HCT116 (cell line): ENCODE measurements around the gene LGR6. TPM values are rescaled to one million over a fixed set of nuclear protein-coding genes. Genes with fewer than 3 reads are reported as not detected.

Source experiments
- ATAC-seq: fragments of 200-7000 bp; cut with Tn5 transposase; 2 replicates; pipeline ENCODE4 v1.9.1; 2020; ENCODE audit warnings: mild to moderate bottlenecking, moderate library complexity
- BruUV-seq: library from RNA; stranded (reverse); fragments of 400-500 nt; replicated peaks from 2 replicates; lab custom pipeline; 2021; lab: Mats Ljungman, UMichigan
- CTCF ChIA-PET: fragments of 300-600 bp; sonication (Branson Sonifier 250); formaldehyde crosslinking; loops from one replicate; lab custom pipeline; 2021; ENCODE audit warnings: antibody characterized with exemption; lab: Charles Lee
- POLR2A ChIA-PET: fragments of 300-600, 350-600 bp; sonication (Branson Sonifier 250); formaldehyde crosslinking; loops from one replicate; lab custom pipeline; 2021; ENCODE audit warnings: antibody characterized with exemption; lab: Charles Lee
- RAD21 ChIA-PET, 2 experiments: fragments of 300-600 bp; sonication (Branson Sonifier 250); formaldehyde crosslinking; loops; one replicate each; lab custom pipeline; 2023; ENCODE audit warnings: low total read pairs in 2 of 2; ENCODE audit not compliant: uncharacterized antibody in 2 of 2, unreplicated experiment in 2 of 2, low non-redundant PET in 1 of 2; lab: Charles Lee
- DNase-seq: peaks from one replicate; pipeline ENCODE4 v3.0.0-alpha.2; 2010; ENCODE audit warnings: low read depth, low spot score
- H2AFZ ChIP-seq: fragments of 200-600 bp; shearing (Covaris generic), sonication (generic); 2 replicates; pipeline ENCODE4 v1.6.1; 2017; ENCODE audit warnings: low read depth, mixed run types, mixed read lengths, antibody characterized with exemption, low read length; ENCODE audit not compliant: poor library complexity, severe bottlenecking
- H3K27ac ChIP-seq: 2 replicates; pipeline ENCODE4 v1.5.1; 2012; ENCODE audit warnings: low read depth, low read length
- H3K27me3 ChIP-seq: fragments of 200-600 bp; sonication (generic); 2 replicates; pipeline ENCODE4 v1.6.1; 2016; ENCODE audit warnings: mixed run types, low read length, mixed read lengths; ENCODE audit not compliant: insufficient read depth
- H3K36me3 ChIP-seq, 2 experiments: fragments of 200-500 bp in 1 of 2; fragments of 200-600 bp in 1 of 2; sonication (Bioruptor generic) in 1 of 2; sonication (generic) in 1 of 2; 2 replicates each; pipeline versions ENCODE4 v1.5.1 to v1.6.1; 2014 to 2016; ENCODE audit warnings: low read length in 2 of 2, inconsistent platforms in 1 of 2, mixed read lengths in 1 of 2, mixed run types in 1 of 2; ENCODE audit not compliant: insufficient read depth in 2 of 2, control insufficient read depth in 1 of 2
- H3K4me1 ChIP-seq, 2 experiments: fragments of 200-600 bp in 1 of 2; sonication (generic) in 1 of 2; 2 replicates each; pipeline versions ENCODE4 v1.5.1 to v1.6.1; 2012 to 2017; ENCODE audit warnings: low read length in 2 of 2, inconsistent platforms in 1 of 2, mild to moderate bottlenecking in 1 of 2, mixed read lengths in 1 of 2, mixed run types in 1 of 2, moderate library complexity in 1 of 2; ENCODE audit not compliant: insufficient read depth in 2 of 2, control insufficient read depth in 1 of 2
- H3K4me2 ChIP-seq: fragments of 200-600 bp; sonication (generic); 2 replicates; pipeline ENCODE4 v1.6.1; 2017; ENCODE audit warnings: mixed run types, low read length, mixed read lengths
- H3K4me3 ChIP-seq, 2 experiments: fragments of 200-600 bp in 1 of 2; sonication (generic) in 1 of 2; replicated peaks in 1 of 2; 2 replicates each; pipeline ENCODE4 v1.5.1; 2011 to 2016; ENCODE audit warnings: low read length in 2 of 2, control low read depth in 1 of 2, low read depth in 1 of 2, mild to moderate bottlenecking in 1 of 2, mixed read lengths in 1 of 2, mixed run types in 1 of 2
- H3K79me2 ChIP-seq: fragments of 200-600 bp; sonication (generic); 2 replicates; pipeline ENCODE4 v1.6.1; 2017; ENCODE audit warnings: mild to moderate bottlenecking, mixed run types, low read length, moderate library complexity, mixed read lengths; ENCODE audit not compliant: insufficient read depth
- H3K9ac ChIP-seq: fragments of 200-600 bp; sonication (generic); 2 replicates; pipeline ENCODE4 v1.6.1; 2016; ENCODE audit warnings: low read length, mixed read lengths
- H3K9me2 ChIP-seq: fragments of 200-600 bp; sonication (generic), shearing (Covaris generic); 2 replicates; pipeline ENCODE4 v1.6.1; 2017; ENCODE audit warnings: mixed run types, mild to moderate bottlenecking, moderate library complexity; ENCODE audit not compliant: insufficient read depth
- H3K9me3 ChIP-seq, 2 experiments: fragments of 200-500 bp in 1 of 2; fragments of 200-600 bp in 1 of 2; sonication (Bioruptor generic) in 1 of 2; sonication (generic) in 1 of 2; 2 replicates each; pipeline ENCODE4 v1.6.1; 2014 to 2017; ENCODE audit warnings: low read length in 2 of 2, mixed read lengths in 2 of 2, inconsistent platforms in 1 of 2, low read depth in 1 of 2, mild to moderate bottlenecking in 1 of 2, mixed run types in 1 of 2, moderate library complexity in 1 of 2; ENCODE audit not compliant: control insufficient read depth in 1 of 2, insufficient read depth in 1 of 2
- H4K20me1 ChIP-seq: fragments of 200-600 bp; sonication (generic), shearing (Covaris generic); 2 replicates; pipeline ENCODE4 v1.6.1; 2017; ENCODE audit warnings: mixed run types, mild to moderate bottlenecking, moderate library complexity; ENCODE audit not compliant: insufficient read depth
- CBX3 ChIP-seq: IDR thresholded peaks from 2 replicates; pipeline ENCODE4 v1.6.1; 2012; ENCODE audit warnings: low read depth
- CEBPB ChIP-seq: IDR thresholded peaks from 2 replicates; pipeline ENCODE4 v1.6.1; 2012; ENCODE audit warnings: low read depth
- EGR1 ChIP-seq: IDR thresholded peaks from 2 replicates; pipeline ENCODE4 v1.6.1; 2012; ENCODE audit warnings: low read depth
- ELF1 ChIP-seq: IDR thresholded peaks from 2 replicates; pipeline ENCODE4 v1.6.1; 2012; ENCODE audit warnings: low read depth, borderline replicate concordance
- EZH2 ChIP-seq: fragments of 200-600 bp; sonication (generic); IDR thresholded peaks from 2 replicates; pipeline ENCODE4 v1.6.1; 2017; ENCODE audit warnings: antibody characterized with exemption, mixed run types
- EZH2phosphoT487 ChIP-seq: fragments of 200-600 bp; IDR thresholded peaks from 2 replicates; pipeline ENCODE4 v1.6.1; 2018; ENCODE audit warnings: antibody characterized with exemption, borderline replicate concordance
- JUND ChIP-seq: IDR thresholded peaks from 2 replicates; pipeline ENCODE4 v1.6.1; 2012
- POLR2A ChIP-seq: IDR thresholded peaks from 2 replicates; pipeline ENCODE4 v1.7.0; 2011; ENCODE audit warnings: borderline replicate concordance; ENCODE audit not compliant: insufficient read depth, insufficient read length; ENCODE audit errors: extremely low read depth
- POLR2AphosphoS5 ChIP-seq: IDR thresholded peaks from 2 replicates; pipeline ENCODE4 v1.6.1; 2011; ENCODE audit warnings: mild to moderate bottlenecking, low read depth, low read length, moderate library complexity
- RAD21 ChIP-seq: IDR thresholded peaks from 2 replicates; pipeline ENCODE4 v1.6.1; 2012; ENCODE audit warnings: low read depth, mild to moderate bottlenecking
- SIN3A ChIP-seq: IDR thresholded peaks from 2 replicates; pipeline ENCODE4 v1.6.1; 2012; ENCODE audit warnings: low read depth
- SP1 ChIP-seq: IDR thresholded peaks from 2 replicates; pipeline ENCODE4 v1.6.1; 2012; ENCODE audit warnings: low read depth
- SRF ChIP-seq: IDR thresholded peaks from 2 replicates; pipeline ENCODE4 v1.6.1; 2012; ENCODE audit warnings: low read depth
- TCF7L2 ChIP-seq: IDR thresholded peaks from 2 replicates; pipeline ENCODE4 v1.7.0; 2011; ENCODE audit warnings: borderline replicate concordance, inconsistent platforms; ENCODE audit not compliant: insufficient read depth, insufficient read length; ENCODE audit errors: extremely low read depth
- YY1 ChIP-seq: IDR thresholded peaks from 2 replicates; pipeline ENCODE4 v1.6.1; 2011; ENCODE audit warnings: low read length, low read depth, moderate library complexity, mild to moderate bottlenecking; ENCODE audit not compliant: insufficient replicate concordance; ENCODE audit errors: extremely low read depth
- ZFX ChIP-seq: fragments of 450-650 bp; IDR thresholded peaks from 2 replicates; pipeline ENCODE4 v1.6.1; 2017
- ZNF274 ChIP-seq: fragments of 200-500 bp; sonication (Bioruptor generic); IDR thresholded peaks from 2 replicates; pipeline ENCODE4 v1.6.1; 2014; ENCODE audit warnings: mild to moderate bottlenecking, low read depth, low read length, inconsistent platforms
- intact Hi-C: fragments of 100-400 bp; cut with micrococcal nuclease; formaldehyde crosslinking; loops from 2 replicates; pipeline ENCODE4 v1.10.0; 2022
- total RNA-seq: library from RNA; stranded (reverse); gene quantifications from one replicate; pipeline ENCODE4 v1.2.1, GENCODE V29; 2021; ENCODE audit not compliant: unreplicated experiment
- TF ChIP-seq, protein P1 (sequence below): IDR thresholded peaks from 2 replicates; pipeline ENCODE4 v1.6.1; 2012
- TF ChIP-seq, protein P2 (sequence below): IDR thresholded peaks from 2 replicates; pipeline ENCODE4 v1.6.1; 2012
- TF ChIP-seq, protein P3 (sequence below): IDR thresholded peaks from 2 replicates; pipeline ENCODE4 v1.6.1; 2011; ENCODE audit warnings: mild to moderate bottlenecking, low read length, moderate library complexity; ENCODE audit not compliant: insufficient replicate concordance; ENCODE audit errors: extremely low read depth

LGR6 gene
- total RNA-seq, 1 experiment from 2014 or later, result 0.20 TPM

DNA sequence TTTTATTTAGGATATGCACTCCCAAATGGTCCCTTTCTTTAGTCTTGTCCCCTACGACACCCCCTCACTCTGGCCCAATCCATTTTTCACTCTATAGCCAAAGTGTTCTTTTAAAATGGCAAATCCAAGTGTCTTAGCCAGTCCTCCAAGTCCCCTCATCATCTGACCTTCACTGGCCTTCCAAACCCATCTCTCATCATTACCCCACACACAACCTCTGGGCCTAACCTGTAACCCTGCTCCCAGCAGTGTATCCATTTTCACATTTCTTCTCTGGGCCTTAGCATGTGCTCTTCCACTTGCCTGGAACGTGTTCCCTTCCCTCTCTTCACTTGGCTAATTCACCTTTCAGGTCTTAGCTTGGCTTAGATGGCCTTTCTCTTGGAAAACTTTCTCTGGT lies 42.6 kb upstream of the LGR6 start:
- H3K27ac ChIP-seq, result no peak overlapping the region
- no peak overlapping the region for H3K4me2 ChIP-seq
- DNase-seq, result no peak
- TF ChIP-seq POLR2AphosphoS5 (no peak), SP1 (no peak), TCF7L2 (no peak), JUND (no peak), ZNF274 (no peak), CBX3 (no peak), SRF (no peak), EZH2phosphoT487 (no peak), YY1 (no peak)
- TF ChIP-seq, protein P1, sequence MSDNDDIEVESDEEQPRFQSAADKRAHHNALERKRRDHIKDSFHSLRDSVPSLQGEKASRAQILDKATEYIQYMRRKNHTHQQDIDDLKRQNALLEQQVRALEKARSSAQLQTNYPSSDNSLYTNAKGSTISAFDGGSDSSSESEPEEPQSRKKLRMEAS, result no peak
- TF ChIP-seq, all 23 proteins: peak for 0
- CTCF ChIA-PET, result no interaction called here
- Histone ChIP-seq H2AFZ (no peak overlapping the region), H3K9ac (no peak overlapping the region), H3K79me2 (no peaks in the 10 kb centered on the region), H3K27me3 (no peaks in the 10 kb centered on the region), H3K9me2 (no peaks in the 10 kb centered on the region), H4K20me1 (no peaks in the 10 kb centered on the region), H3K4me3 (no peak overlapping the region), H3K36me3 (no peaks in the 10 kb centered on the region), H3K4me1 (peaks cover 10 to 15% of the 10 kb centered on the region in 2 experiments; a peak in 3 of 4 replicates), H3K9me3 (no peaks in the 10 kb centered on the region)
- RAD21 ChIA-PET, result no interaction called here
- intact Hi-C loops, result no loop called here
- ATAC-seq, result no peak
- POLR2A ChIA-PET, result no interaction called here
- no TSS peak for BruUV-seq

DNA sequence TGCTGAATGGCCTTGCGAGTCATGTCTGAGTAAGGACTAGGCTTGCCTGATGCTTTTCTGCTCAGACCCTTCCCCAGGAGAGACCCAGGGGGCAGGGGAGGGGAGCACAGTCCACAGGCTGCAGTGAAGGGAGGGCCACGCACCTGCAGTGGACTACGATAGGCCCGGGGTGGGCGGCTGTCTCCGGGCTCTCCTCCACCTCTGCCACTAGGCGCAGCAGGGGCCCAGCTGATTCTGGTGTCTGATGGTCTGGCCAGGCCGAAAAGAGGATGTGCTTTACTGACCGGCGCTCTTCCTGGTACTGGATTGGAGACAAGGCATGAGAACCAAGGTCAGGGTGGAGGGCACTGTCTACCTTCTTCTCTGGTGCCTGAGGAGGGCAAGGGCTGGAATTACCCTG lies 41.2 kb upstream of the LGR6 start:
- Histone ChIP-seq H4K20me1 (no peaks in the 10 kb centered on the region), H3K79me2 (no peaks in the 10 kb centered on the region), H3K9me2 (no peaks in the 10 kb centered on the region), H2AFZ (no peak overlapping the region), H3K9me3 (no peaks in the 10 kb centered on the region), H3K4me1 (peaks cover 10 to 15% of the 10 kb centered on the region in 2 experiments; a peak in 3 of 4 replicates), H3K9ac (no peak overlapping the region), H3K4me2 (no peak overlapping the region), H3K36me3 (no peaks in the 10 kb centered on the region), H3K4me3 (no peak overlapping the region), H3K27me3 (no peaks in the 10 kb centered on the region), H3K27ac (no peak overlapping the region)
- ATAC-seq (no peak), DNase-seq (no peak)
- ChIA-PET CTCF (no interaction called here), RAD21 (no interaction called here), POLR2A (no interaction called here)
- no TSS peak for BruUV-seq
- intact Hi-C loops, result no loop called here
- no peak for TF ChIP-seq CBX3
- no peak for TF ChIP-seq RAD21
- TF ChIP-seq, protein P2, sequence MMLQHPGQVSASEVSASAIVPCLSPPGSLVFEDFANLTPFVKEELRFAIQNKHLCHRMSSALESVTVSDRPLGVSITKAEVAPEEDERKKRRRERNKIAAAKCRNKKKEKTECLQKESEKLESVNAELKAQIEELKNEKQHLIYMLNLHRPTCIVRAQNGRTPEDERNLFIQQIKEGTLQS, result no peak
- TF ChIP-seq EZH2, result no peak
- no peak for TF ChIP-seq SRF
- no peak for TF ChIP-seq CEBPB
- TF ChIP-seq ZFX, result no peak
- no peak for TF ChIP-seq SIN3A
- no peak for TF ChIP-seq POLR2A
- TF ChIP-seq EGR1, result no peak
- TF ChIP-seq YY1, result no peak
- no peak for TF ChIP-seq ELF1
- no peak for TF ChIP-seq JUND
- no peak for TF ChIP-seq POLR2AphosphoS5
- TF ChIP-seq, protein P3, sequence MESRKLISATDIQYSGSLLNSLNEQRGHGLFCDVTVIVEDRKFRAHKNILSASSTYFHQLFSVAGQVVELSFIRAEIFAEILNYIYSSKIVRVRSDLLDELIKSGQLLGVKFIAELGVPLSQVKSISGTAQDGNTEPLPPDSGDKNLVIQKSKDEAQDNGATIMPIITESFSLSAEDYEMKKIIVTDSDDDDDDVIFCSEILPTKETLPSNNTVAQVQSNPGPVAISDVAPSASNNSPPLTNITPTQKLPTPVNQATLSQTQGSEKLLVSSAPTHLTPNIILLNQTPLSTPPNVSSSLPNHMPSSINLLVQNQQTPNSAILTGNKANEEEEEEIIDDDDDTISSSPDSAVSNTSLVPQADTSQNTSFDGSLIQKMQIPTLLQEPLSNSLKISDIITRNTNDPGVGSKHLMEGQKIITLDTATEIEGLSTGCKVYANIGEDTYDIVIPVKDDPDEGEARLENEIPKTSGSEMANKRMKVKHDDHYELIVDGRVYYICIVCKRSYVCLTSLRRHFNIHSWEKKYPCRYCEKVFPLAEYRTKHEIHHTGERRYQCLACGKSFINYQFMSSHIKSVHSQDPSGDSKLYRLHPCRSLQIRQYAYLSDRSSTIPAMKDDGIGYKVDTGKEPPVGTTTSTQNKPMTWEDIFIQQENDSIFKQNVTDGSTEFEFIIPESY, result no peak
- TF ChIP-seq SP1, result no peak
- TF ChIP-seq, protein P1, result no peak
- TF ChIP-seq EZH2phosphoT487, result no peak
